H1 (cell line): ENCODE results near the gene KRTAP4-9. TPM values are rescaled to one million over a fixed set of nuclear protein-coding genes. Genes with fewer than 3 reads are reported as not detected.

ENCODE experiments used
- RFX5 ChIP-seq: IDR thresholded peaks from 2 replicates; pipeline ENCODE4 v1.6.1; 2011; ENCODE audit warnings: low read depth, low read length, improper control_type of control experiment, borderline replicate concordance
- SIN3A ChIP-seq, 2 experiments: IDR thresholded peaks in 1 of 2; conservative IDR thresholded peaks in 1 of 2; 2 replicates each; pipeline ENCODE4 v1.6.1; 2011 to 2012; ENCODE audit warnings: low read length in 2 of 2, improper control_type of control experiment in 1 of 2, low read depth in 1 of 2, mild to moderate bottlenecking in 1 of 2
- polyA plus RNA-seq, 7 experiments: library from polyadenylated mRNA; depleted of rRNA in 3 of 7; stranded (reverse) in 5 of 7; unstranded in 2 of 7; fragments of >200 nt in 5 of 7; fragments of 200-250 nt in 2 of 7; gene quantifications; 1 replicate in 5 of 7; 2 replicates in 1 of 7; 4 replicates in 1 of 7; pipeline versions ENCODE4 v1.2.1 to v1.2.3, GENCODE V29; 2011 to 2013; ENCODE audit warnings: missing spikeins in 2 of 7, mixed read lengths in 2 of 7
- total RNA-seq: library from RNA; stranded (reverse); fragmentation: NEBNext Ultra II Directional; extraction: Animal tissue kit (Norgen Biotek cat#: 25700); gene quantifications from 2 replicates; pipeline ENCODE4 v1.2.1, GENCODE V29; 2021

KRTAP4-9 gene
- total and polyA plus RNA-seq, 2 of the 8 experiments (the other 6 are each of a cell fraction or from before 2014, with no cell fraction given), result not detected

- no peak for TF ChIP-seq SIN3A (conservative IDR thresholded peaks at IDR 0.05 in 1 of 2, IDR thresholded peaks at IDR 0.05 in 1 of 2; ENCODE audit: low read depth in 1 of 2, low read length in 2 of 2)
- no peak for TF ChIP-seq RFX5
Observed at GRCh38 chr17:41076788-41077187, 28.4 kb upstream of the KRTAP4-9 start (continued).
